ENCODE results near the gene INPP5F.
A peak's percentile ranks its signal among the peaks of the same experiment; 100 is the strongest.

The INPP5F gene, protein sequence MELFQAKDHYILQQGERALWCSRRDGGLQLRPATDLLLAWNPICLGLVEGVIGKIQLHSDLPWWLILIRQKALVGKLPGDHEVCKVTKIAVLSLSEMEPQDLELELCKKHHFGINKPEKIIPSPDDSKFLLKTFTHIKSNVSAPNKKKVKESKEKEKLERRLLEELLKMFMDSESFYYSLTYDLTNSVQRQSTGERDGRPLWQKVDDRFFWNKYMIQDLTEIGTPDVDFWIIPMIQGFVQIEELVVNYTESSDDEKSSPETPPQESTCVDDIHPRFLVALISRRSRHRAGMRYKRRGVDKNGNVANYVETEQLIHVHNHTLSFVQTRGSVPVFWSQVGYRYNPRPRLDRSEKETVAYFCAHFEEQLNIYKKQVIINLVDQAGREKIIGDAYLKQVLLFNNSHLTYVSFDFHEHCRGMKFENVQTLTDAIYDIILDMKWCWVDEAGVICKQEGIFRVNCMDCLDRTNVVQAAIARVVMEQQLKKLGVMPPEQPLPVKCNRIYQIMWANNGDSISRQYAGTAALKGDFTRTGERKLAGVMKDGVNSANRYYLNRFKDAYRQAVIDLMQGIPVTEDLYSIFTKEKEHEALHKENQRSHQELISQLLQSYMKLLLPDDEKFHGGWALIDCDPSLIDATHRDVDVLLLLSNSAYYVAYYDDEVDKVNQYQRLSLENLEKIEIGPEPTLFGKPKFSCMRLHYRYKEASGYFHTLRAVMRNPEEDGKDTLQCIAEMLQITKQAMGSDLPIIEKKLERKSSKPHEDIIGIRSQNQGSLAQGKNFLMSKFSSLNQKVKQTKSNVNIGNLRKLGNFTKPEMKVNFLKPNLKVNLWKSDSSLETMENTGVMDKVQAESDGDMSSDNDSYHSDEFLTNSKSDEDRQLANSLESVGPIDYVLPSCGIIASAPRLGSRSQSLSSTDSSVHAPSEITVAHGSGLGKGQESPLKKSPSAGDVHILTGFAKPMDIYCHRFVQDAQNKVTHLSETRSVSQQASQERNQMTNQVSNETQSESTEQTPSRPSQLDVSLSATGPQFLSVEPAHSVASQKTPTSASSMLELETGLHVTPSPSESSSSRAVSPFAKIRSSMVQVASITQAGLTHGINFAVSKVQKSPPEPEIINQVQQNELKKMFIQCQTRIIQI

GRCh38 chr10:119725828-119726675 is at the start of gene INPP5F:
Gene INPP5F (plus strand): TSS chr10:119726050. CDS start chr10:119726263, 213 bp downstream.
- peak; percentile 89 for DNase-seq (ENCODE audit: low read depth, low spot score)

DNA sequence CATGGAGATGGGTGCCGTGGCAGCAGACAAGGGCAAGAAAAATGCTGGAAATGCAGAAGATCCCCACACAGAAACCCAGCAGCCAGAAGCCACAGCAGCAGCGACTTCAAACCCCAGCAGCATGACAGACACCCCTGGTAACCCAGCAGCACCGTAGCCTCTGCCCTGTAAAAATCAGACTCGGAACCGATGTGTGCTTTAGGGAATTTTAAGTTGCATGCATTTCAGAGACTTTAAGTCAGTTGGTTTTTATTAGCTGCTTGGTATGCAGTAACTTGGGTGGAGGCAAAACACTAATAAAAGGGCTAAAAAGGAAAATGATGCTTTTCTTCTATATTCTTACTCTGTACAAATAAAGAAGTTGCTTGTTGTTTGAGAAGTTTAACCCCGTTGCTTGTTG is 48.7 kb upstream of the INPP5F start:
- no peak for DNase-seq (ENCODE audit: low read depth, low spot score)

DNA sequence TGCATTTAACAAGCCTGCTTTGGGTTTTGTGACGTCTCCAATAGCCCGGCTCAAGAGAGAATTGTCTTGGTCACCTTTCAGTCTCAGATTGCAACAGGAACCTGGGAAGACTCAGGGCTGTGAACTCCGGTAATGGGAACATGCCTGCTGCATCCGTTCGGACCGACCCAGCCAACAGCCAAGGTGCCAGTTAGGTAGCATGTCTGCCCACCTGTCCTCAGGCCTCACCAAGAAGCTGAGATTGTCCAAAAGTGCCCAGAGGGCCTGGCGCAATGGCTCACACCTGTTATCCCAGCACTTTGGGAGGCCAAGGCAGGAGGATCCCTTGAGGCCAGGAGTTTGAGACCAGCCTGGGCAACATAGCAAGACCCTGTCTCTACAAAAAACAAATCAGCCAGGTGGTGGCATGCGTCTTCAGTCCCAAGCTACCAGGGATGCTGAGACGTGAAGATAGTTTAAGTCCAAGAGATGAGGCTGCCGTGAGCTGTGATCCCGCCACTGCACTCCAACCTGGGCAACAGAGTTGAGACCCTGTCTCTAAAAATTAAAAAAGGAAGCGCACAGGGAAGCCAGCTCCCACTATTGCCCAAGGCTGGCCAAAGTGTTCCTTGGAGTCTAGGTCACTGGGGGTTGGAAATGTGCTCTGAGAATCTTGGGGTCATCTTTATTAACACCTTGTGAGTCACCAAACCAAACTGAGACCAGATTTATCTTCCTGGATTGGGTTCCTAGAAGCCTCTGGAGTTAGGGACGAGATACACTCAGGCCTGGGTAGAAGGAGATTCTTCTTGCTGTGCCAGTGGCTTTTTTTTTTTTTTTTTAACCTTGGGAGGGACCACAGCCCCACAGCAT is 47.7 kb upstream of the INPP5F start:
- no peak for DNase-seq (ENCODE audit: low read depth, low spot score)

GRCh38 chr10:119679480-119679829 is 46.4 kb upstream of the INPP5F start:
- DNase-seq (ENCODE audit: low read depth, low spot score), result no peak

GRCh38 chr10:119680050-119680449 is 45.8 kb upstream of the INPP5F start:
- DNase-seq (ENCODE audit: low read depth, low spot score), result no peak

GRCh38 chr10:119680650-119681081 is 45.2 kb upstream of the INPP5F start:
- no peak for DNase-seq (ENCODE audit: low read depth, low spot score)

DNA sequence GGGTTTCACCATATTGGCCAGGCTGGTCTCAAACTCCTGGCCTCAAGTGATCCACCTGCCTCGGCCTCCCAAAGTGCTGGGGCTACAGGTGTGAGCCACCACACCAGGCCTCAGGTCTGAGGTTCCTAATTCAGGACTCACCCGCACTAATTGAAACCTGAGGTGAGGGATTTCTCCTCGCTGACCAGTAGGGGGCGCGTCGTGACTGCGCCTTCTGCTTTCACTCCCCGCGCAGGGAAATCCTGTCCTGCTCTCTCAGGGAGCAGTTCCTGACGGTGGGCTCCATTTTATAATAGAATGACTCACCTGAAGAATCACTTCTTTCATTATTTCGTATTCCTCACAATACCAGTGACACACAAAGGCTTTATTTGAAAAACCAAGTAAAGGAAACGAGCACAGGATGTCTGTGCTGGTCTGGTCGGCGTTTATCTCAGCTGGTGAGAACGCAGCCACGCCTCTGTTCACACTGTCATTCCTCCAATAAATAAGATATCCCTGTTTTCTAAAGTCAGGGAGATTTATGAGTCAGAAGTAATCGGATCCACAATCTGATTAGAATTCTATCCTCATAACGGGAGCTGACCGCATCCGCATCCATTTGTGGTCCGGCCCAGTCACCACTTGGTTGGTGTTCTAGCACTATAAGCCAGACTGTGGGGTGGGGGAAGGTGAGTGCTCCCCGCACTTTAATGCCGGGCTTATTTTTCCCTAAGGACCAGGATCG is 39.2 kb upstream of the INPP5F start:
- DNase-seq (ENCODE audit: low read depth, low spot score), result peak; percentile 54

- peak; percentile 100 for DNase-seq (ENCODE audit: low read depth, low spot score)
Measured at GRCh38 chr10:119687192-119688032, 38.4 kb upstream of the INPP5F start.

DNA sequence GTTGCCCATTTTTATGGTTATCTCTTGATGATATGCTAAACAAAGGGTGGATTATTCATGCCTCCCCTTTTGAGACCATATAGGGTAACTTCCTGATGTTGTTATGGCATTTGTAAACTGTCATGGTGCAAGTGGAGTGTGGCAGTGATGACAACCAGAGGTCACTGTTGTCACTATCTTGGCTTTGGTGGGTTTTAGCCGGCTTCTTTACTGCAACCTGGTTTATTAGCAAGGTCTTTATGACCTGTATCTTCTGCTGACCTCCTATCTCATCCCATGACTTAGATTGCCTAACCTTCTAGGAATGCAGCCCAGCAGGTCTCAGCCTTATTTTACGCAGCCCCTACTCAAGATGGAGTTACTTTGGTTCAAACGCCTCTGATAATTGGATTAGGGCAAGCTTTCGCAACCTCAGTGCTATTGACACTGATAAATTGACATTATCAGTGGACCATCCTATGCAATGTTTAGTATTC is 37.8 kb upstream of the INPP5F start:
- DNase-seq (ENCODE audit: low read depth, low spot score), result no peak

GRCh38 chr10:119689016-119689580 is 36.8 kb upstream of the INPP5F start:
- no peak for DNase-seq (ENCODE audit: low read depth, low spot score)

- DNase-seq (ENCODE audit: low read depth, low spot score), result no peak
Measured at GRCh38 chr10:119691726-119692125, 34.1 kb upstream of the INPP5F start.

GRCh38 chr10:119693262-119693957 is 32.4 kb upstream of the INPP5F start:
- DNase-seq (ENCODE audit: low read depth, low spot score), result no peak

GRCh38 chr10:119694608-119695007 is 31.2 kb upstream of the INPP5F start:
- no peak for DNase-seq (ENCODE audit: low read depth, low spot score)

GRCh38 chr10:119700321-119700954 is 25.4 kb upstream of the INPP5F start:
- no peak for DNase-seq (ENCODE audit: low read depth, low spot score)

- DNase-seq (ENCODE audit: low read depth, low spot score), result no peak
Measured at GRCh38 chr10:119701861-119702260, 24.0 kb upstream of the INPP5F start.

DNA sequence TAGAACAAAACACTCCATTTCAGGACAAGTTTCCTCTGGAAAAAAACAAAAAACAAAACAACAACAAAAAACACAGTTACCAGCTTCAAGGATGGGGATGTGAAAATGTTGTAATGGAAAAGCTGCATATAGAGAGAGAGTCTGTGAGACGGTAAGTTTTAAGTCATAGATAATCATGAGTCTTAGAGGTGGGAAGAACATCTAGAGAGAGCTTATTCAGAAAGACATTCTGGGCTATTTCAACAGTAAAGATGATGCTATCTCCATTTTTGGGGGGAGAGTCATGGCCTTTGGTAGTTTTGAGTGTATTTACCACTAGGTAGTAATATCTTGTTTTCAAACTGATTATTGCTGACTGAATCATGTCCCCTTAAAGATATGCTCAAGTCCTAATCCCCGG is 23.3 kb upstream of the INPP5F start:
- no peak for DNase-seq (ENCODE audit: low read depth, low spot score)

GRCh38 chr10:119703903-119704508 is 21.8 kb upstream of the INPP5F start:
- DNase-seq (ENCODE audit: low read depth, low spot score), result no peak
